NCI-H128 (cell line): ENCODE measurements around the gene TBX1.
"Not testable (repeated sequence)": the region's sequence is repeated elsewhere in the genome, so short reads cannot be mapped to it uniquely, and the experiment has no call there.

Experiments used
- DNase-seq: peaks from one replicate; lab custom pipeline; 2025; ENCODE audit not compliant: unreplicated experiment; lab: John Stamatoyannopoulos, UW

TBX1 gene

DNA sequence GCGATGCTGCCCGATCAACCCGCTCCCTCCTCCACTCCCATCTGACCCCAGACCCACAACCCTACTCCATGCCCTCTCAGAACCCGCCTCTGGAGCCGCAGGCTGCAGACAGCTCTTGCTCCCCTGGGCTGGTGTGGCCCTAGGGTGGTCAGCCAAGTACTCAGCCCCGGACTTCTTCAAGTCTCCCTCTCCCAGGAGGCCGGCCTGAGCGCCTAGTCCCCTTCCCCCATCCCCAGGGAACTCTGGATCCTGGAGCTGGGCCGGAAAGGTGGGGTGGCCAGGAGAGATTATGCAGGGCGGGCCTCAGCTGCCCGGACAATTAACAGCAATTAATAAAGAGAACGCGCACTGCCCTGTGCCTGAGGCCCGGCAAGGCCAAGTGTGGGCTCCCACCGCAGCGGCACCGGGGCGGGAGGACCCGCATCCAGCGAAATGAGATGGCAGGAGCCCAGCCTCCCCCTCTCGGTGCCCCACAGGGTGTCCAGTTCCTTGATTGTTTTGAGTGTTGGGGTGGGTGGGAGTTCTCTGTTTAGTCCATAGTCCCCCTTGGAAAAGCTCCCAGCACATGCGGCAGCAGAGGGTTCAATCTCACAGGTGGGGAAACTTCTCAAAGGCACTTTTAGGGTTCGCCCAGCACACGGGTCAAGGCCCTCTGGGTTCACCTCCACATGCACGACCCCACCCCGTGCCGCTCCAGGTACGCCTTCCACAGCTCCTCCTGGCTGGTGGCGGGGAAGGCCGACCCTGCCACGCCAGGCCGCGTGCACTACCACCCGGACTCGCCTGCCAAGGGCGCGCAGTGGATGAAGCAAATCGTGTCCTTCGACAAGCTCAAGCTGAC lies 3.1 kb downstream of the TBX1 start:
- DNase-seq: no peak

DNA sequence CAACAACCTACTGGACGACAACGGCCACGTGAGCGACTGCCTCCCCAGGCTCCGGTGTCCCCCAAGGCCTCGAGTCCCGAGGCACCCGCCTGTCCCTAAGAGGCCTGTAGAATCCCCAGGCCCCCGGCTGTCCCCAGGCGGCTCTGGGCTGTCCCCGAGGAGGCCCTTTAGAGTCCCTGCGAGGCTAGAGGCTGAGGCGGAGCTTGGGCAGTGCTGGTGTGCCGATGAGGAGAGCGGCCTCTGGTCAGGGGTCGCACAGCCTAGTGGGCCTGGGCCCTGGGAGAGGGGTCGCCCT lies 3.7 kb downstream of the TBX1 start:
- DNase-seq: no peak

DNA sequence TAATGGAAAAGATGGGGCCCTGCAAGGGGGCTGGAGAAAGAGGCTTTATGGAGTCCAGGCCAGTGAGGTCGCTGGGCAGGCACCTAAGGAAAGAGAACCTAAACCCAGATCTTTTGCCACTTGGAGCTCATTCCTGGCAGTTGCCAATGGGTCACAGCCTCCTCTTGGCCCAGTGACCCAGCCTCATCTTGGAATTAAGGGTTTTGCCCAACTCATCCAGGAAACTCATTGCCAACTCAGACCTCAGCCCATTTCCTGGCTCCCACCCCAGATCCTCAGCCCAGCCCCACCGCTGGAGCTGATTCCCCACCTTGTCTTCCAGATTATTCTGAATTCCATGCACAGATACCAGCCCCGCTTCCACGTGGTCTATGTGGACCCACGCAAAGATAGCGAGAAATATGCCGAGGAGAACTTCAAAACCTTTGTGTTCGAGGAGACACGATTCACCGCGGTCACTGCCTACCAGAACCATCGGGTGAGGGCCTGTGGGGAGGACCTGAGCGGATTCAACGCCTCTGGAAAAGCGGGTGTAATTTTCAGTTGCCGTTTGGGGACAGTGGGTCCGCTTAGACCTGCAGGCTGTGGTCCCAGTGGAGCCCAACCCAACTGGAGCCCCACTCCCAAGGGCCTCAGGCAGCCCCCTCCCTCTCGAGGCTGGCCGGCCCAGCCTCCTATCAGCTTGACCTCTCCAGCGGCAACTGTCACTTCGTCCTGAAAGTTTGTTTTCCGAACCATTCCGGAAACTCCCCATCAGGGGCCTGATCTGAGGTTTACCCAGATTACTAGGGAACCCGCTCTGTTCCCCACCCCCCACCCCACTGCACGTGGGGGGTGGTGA lies 4.3 kb downstream of the TBX1 start:
- DNase-seq: no peak

DNA sequence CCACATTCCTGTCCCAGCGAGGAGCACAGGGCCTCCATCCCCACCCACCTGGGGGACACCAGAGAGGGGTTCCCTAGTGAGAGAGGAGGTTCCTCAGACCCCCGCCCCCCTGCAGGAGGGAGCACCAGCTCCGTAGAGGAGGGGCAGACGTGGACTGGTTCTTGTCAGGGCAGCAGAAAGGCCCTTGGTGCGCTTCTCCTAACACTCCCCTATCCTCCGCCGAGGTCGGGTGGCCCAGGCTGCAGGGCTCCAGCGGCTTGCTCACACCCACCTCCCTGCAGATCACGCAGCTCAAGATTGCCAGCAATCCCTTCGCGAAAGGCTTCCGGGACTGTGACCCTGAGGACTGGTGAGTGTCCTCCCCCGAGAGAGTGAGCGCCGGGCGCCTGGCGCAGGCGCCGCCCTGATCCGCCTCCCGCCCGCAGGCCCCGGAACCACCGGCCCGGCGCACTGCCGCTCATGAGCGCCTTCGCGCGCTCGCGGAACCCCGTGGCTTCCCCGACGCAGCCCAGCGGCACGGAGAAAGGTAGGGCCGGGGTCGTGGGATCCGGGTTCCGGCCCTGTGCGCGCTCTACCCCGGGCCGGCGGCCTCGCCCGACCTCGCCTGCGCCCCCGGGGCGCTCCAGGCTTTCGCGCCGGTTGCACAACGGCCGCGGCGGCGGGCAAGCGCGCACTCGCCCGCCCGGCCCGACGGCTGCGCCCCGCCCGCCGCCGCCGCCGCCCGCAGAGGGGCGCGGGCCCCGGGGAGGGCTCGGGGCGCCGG lies 5.1 kb downstream of the TBX1 start:
- no peak for DNase-seq

DNA sequence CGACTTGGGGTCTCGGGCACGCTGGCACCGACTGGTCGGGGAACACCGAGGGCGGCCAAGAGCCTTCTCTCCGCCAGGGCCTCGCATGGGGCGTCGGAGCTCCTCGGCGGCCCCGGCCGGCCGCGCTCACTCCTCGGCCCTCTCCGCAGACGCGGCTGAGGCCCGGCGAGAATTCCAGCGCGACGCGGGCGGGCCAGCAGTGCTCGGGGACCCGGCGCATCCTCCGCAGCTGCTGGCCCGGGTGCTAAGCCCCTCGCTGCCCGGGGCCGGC lies 5.6 kb downstream of the TBX1 start:
- DNase-seq: no peak

DNA sequence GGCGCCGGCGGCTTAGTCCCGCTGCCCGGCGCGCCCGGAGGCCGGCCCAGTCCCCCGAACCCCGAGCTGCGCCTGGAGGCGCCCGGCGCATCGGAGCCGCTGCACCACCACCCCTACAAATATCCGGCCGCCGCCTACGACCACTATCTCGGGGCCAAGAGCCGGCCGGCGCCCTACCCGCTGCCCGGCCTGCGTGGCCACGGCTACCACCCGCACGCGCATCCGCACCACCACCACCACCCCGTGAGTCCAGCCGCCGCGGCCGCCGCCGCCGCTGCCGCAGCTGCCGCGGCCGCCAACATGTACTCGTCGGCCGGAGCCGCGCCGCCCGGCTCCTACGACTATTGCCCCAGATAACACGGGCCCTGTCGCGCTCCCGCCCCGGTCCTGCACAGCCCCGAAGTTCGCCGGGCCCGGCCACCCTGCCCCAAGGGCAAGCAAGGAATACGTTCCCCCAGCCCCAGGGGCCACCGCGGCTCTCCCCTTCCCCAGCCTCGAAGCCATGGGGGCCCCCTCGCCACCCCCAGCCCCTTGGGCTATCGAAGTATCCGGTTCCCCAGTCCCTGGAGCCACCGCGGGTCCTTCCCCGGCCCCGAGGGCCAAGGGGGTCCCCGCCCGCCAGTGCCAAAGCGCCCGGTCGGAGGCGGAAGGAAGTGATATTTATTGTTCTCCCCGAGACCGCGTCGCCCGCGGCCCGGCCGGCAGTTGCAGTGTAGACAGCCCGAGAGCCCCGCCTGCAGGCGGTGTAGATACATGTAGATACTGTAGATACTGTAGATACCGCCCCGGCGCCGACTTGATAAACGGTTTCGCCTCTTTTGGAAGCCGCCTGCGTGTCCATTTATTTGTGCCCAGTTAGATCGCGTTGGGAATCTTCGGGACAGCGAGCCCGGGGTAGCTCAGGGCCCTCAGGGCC lies 6.2 kb downstream of the TBX1 start:
- DNase-seq: no peak

DNA sequence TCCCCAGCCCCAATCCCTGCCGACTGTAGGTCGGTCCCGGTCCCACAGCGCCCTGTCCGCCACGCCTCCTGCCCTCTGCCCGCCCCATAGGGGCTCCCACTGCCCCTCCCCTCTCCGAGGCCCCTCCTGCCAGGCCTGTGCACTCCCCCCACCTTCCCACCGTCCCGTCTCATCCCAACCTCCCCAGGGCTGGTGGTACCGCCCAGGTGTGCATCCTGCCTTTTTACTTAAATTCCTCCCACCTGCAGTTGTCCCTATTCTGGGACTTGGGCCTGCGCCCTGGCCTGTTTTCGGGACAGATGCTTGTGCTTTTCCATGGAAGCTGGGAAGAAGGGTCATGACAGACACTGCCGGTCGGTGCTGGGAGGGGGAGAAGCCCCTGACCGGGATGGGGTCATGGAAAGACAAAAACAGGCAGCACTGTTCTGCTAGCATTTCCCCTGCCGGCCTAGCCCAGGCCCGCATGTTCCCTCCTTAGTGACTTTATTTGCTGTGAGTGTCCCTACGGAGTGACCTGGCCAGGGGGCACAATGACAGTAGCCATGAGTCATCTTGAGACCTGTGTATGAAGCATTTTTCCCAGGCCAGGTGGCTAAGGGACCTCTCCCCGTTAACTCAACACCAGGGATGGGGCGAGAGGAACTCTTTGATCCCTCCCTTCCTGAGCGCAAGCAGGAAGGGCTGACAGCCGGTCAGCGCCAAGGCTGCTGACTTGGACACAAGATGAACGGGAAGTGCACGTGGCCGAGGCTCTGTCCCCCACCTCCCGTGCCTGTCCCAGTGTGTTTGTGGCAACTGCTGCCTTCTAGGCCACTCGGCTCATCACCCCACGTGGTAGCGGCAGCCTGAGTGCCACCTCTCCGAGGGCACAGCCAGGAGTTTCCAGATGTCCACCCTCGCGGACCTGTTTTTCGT lies 7.1 kb downstream of the TBX1 start:
- no peak for DNase-seq

DNA sequence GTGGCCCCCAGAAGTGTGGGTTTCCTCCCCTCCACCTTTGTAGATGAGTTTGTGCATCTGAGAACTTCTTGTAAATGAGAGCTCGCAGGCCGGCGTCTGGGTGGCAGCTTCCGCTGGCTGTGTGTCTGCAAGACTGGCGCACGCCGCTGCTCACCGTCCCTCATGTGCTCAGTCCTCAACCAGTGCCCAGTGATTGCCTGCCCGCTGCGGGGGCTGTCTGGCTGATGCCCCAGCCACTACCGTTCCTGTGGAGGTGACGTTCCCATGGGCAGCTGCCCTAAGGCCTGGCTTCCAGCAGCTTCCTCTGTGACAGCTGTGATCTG lies 8.8 kb downstream of the TBX1 start:
- no peak for DNase-seq

DNA sequence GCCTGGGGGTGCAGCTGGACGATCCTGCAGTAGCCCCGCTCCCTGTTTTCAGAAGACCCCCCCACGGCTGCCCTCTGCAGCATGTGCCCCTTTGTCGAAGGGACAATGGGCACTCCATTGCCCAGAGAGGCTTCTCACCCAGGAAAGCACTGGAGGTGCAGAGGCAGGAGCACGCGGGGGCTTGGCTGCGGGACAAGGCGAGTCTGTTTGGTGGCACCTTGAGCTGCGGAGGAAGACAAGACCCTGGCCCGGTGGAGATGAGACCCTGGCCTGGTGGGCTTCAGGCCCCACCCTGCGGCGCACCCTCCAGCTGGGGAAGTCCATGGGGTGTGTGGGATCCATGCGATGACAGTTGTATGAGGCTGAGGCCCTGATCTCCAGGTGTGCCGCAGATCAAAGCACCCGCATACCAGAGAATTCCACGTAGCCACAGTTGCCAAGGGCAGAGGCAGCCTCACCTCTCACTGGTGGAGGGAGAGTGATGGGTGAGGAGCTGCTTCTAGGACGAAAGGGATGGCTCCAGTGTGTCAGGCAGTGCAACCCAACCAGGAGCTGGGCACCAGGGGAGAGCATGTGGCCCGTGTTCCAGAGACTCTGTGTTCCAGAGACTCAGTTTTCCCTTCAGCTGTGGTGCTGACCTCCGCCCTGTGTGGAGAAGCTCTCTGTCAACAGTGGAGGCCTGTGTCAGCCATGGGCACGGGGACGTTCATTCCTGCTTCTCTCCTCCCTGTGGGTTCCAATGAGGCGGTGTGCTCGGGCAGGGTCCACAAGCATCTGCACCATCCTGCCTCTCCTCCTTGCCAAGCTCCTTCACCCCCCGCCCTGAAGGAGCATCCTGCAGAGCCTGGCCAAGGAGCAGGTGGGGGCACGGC lies 10.0 kb downstream of the TBX1 start:
- DNase-seq: no peak

DNA sequence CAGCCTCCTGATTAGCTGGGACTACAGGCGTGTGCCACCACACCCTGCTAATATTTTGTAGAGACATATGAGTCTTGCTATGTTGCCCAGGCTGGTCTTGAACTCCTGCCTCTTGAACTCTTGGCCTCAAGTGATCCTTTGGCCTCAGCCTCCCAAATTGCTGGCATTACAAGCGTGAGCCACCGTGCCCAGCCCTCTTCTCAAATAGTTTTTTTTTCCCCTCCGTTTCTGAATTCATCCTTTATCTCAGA lies 11.8 kb downstream of the TBX1 start:
- no peak for DNase-seq

DNA sequence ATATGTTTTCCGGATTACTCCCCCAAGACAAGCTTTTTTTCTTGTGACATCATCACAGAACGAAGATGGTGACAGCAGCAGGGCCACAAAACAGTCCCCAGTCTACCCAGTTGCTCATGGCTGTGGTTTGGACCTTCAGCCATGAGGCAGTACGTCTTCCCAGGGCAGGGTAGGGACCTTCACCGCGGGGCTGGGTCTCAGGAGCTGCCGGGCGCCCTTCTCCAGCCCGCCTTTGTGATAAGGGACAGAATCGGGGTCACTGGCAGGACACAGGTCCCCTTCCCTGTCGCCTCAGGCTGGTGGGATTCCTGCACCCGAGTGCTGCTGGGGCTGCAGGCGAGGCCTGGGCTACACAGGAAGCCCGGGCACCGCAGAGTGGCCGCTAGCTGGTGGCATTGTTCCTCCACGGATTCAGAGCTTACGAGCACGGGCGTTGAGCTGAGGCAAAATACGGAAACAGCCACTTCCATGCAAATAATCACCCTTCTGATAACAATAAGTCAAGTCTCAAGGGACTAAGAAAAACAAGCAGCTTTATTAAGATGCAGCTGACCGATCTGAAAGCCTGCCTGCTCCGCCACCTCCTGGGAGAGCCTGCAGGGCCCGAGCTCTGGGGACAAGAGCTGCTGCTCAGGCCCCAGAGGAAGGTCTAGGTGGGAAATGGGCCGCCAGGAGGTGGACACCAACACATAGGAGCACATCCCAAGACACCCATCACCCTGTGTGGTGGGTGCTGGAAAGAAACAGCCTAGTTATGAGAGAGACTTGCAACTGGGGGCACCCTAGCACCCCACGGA lies 12.3 kb downstream of the TBX1 start:
- no peak for DNase-seq

DNA sequence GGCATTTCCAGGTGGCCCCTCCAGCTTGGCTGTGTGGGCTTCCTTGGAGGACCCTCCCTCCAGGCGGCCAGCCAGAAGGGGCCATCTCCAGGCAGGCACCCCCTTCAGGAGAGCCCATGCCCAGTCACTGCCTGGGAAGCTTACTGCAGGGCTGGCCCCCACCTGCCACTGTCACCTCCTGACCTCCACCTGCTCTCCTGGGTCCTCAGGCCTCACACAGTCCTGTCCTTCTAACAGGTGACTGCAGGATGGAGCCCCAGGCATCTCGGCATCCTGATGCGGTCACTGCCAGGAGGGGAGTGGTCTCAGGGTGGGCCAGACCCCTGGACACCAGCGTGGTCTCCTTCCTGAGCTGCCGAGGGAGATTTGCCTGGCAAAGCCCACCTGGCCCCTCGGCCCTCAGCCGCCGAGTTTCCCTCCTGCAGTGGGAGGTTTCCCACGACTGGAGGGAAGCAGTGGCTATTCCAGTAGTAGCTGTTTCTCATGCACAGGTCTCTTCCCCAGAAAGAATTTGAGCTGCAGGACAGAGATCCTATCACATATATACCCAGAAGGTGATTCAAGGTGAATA lies 13.0 kb downstream of the TBX1 start:
- DNase-seq: no peak

DNA sequence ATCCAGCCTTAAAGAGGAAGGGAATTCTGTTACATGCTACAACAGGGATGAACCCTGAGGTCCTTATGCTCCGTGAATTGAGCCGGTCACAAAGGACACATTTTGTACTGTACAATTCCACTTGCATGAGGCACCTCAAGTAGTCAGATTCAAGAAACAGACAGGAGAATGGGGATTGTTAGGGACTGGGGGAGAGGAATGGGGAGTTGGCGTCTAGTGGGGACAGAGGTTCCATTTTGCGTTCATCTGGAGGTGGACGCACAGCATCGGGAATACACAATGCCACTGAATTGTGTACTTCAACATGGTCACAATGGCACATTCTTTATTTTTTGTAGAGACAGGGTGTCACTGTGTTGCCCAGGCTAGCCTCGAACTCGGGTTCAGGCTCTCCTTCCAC lies 14.1 kb downstream of the TBX1 start:
- DNase-seq: no peak

DNA sequence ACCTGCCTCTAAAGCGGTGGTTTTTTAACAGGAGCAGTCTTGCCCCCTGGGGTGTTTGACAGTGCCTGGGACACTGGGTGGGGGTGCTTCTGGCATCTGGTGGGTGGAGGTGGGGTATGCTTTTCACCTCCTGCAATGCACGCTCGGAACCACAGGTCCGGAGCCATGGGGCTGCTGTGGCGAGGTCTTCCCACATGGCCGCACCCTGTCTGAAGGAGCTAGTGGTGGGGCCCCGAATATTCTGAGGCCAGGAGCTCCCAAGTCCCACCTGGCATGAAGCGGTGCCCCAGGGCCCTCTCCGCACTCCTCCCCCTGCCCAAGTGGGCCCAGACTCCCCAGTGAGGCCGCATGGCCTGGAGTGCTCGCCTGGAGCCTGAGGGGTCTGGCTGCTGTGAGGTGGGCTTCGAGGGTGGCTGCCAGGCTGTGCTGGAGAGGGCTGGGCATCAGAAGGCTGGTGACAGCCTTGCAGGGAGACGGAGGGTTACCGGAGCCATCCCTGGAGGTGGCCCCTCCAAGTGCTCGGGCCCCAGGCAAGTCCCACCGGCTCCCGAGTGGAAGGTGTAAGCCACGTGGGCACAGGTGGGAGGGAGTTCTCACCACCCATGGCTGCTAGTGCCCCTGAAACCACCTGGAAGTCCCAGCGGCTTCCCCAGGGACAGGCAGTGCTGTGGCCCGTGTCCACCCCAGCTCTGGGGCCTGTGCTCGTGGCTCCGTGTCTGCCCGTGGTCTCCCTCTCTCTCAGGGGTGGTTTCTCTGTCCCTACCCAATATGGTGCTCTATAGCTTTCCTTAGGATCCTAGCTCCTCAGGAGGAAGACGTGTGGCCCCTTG lies 15.1 kb downstream of the TBX1 start:
- no peak for DNase-seq

DNA sequence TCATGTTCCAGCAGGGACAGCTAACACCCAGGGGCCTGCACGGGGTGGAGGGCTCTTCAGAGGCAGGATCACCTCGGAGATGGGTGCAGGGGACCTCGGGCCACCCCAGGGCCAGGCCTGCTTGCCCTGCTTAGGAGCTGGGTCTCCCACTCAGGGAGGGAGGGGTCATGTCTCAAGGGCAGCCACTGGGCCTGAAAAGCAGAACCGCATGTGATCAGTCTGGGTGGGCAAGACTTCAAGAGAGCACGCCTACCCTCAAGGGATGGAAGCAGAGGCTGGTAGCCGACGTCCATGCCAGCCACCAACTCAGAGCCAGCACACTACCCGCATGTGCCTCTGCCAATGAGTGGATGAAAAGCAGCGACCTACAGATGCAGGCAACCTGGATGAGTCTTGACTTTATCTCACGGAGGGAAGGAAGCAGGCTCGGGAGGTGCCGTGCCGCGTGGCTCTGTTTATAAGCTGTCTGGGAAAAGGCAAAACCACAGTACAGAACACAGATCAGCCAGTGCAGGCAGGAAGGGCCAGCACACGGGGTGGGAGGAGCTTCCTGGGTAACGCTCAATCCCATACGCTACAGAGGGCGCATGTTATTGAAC lies 16.0 kb downstream of the TBX1 start:
- DNase-seq: no peak

DNA sequence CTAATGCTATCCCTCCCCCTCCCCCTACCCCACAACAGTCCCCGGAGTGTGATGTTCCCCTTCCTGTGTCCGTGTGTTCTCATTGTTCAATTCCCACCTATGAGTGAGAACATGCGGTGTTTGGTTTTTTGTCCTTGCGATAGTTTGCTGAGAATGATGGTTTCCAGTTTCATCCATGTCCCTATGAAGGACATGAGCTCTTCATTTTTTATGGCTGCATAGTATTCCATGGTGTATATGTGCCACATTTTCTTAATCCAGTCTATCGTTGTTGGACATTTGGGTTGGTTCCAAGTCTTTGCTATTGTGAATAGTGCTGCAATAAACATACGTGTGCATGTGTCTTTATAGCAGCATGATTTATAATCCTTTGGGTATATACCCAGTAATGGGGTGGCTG lies 16.6 kb downstream of the TBX1 start:
- DNase-seq: not testable (repeated sequence)

DNA sequence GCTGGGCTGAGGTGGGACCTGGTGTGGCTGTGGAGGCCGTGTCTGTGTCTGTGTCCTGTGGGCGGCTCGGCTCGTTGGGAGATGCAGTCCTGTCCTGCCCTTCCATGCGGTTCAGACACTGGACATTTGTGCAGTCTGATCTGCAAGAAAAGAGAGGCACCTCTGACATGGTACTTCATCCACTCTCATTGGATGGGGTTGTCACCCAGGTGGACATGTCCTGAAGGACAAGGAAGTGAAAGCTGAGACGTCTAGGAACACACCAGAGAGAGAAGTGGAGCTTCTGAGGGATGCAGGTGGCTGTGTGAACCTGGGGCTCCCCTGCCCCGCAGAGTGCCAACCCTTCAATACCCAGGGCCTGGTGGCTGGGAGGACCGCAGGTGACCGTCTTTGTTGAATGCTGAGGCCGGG lies 18.4 kb downstream of the TBX1 start:
- no peak for DNase-seq
